NCI-H69 (cell line): Measurements from ENCODE around the gene ABHD16B.

ENCODE experiments used
- DNase-seq: peaks from one replicate; lab custom pipeline; 2025; lab: John Stamatoyannopoulos, UW

The ABHD16B gene

GRCh38 chr20:63895952-63896263, 34.6 kb downstream of the ABHD16B start:
- DNase-seq = peak; percentile 7

DNA sequence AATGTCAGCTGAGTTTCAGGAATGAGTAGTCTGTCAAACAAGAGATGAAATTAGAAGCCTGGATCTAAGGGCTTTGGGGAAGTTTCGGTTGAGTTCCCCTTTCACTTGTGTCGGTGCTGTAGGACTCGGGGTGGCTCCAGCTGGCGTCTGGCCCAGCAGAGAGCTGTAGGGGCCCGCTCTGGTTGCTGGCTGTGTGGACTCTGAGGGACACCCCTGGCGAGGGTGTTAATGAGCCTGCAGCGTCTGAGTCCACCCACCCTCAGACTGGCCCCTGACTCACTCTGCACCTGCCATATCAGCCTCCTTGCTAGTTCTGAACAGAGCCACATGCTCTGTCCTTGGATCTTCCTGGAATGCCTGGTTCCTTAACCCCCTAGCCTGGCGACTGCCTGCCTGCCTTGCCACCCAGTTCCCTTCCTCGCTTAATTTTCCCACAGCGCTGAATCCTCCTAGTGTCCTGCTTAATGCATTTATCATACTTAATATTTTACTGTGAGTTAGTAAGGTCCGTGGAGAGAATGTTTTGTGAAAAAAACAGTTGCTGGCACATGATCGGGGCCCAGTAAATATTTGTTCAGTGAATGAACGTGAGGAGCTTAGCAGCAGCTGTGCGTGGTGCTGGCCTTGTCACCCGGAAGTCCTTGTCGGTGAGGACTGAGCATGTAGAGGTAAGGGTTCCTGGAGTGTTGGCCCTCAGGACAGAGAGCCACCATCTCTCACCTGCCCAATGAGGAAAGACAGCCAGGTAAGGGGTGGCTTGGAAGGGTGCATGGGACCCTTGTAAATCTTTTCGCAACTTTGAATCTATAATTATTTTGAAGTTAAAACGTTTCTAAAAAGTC, 35.2 kb downstream of the ABHD16B start:
- peak; percentile 67 for DNase-seq

GRCh38 chr20:63897978-63898561, 36.8 kb downstream of the ABHD16B start:
- no peak for DNase-seq

- no peak for DNase-seq
Observed at GRCh38 chr20:63898882-63899558, 37.7 kb downstream of the ABHD16B start.

GRCh38 chr20:63900413-63900812, 39.1 kb downstream of the ABHD16B start:
- DNase-seq = no peak

DNA sequence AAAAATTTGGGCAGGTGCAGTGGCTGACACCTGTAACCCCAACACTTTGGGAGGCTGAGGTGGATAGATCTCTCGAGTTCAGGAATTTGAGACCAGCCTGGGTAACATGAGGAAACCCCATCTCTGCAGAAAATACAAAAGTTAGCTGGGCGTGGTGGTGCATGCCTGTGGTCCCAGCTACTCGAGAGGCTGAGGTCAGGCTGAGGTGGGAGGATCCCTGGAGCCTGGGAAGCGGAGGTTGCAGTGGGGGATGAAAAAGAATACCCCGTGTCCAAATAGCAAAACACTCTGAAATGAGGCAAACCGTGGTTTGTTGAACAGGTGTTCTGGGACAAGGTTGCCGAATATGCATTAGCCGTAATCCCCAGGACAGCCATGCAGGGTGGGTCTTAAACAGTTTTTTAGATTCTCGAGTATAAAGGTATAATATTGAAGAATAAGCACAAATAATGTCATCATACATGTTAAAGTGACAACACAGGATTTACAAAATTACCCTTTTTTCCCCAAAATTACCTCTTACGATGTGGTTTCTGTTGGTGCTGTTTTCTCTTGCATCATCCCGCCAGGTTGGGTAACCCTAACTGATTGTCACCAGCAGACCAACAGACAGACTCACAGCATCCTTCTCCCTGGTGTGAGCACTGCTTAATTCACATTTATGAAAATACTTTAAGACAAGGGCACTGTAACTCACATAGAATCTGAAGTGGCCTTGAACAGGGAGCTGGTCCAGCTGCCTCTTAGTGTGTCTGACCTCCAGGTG, 42.7 kb downstream of the ABHD16B start:
- no peak for DNase-seq

DNA sequence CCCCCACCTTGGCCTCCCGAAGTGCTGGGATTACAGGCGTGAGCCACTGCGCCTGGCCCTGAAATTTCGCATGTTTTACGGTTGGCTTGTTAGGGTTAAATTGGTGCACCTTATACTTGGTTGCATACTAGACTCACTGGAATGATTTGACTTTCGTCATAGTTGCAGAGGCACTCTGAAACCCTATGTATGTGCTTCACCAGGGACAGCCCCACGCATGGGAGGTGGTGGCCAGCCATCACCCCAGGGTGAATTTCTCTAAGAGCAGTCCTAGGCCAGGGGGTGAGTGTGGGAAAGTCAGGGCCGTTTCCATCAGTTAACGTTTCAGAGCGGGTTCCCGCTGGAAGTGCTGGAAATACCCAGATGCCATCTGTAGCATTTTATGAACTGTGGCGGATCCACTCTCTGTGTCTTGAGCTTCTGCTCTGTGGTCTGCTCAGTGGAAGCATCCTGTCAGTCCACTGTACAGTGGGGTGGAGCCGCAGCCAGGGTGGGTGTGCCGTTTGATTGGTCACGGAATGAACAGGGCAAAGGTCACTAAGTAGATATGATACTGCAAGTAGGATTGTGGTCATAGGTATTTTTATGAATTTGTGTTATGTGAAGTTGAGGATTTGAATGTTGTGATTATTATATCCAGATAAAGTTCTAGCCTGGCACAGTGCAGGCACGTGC, 46.8 kb downstream of the ABHD16B start:
- DNase-seq = no peak

DNA sequence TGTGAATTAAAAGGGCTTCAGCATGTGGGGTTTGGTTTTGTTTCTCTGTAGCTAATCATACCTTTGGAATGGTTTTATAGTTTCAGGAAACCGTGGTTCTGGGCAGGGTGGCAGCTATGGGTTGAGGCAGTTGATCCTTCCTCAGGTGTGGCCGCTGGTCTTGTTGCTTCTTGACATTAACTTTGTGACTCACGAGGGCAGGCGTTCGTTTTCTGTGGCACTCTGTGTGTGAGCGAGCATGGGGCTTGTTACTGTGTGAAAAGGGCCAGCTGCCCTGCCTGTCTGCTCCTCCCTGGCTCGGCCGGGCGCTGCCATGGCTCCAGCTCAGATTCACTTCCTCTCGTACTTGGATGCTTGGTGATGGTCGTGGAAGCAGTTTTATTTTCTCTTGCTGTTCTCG, 49.9 kb downstream of the ABHD16B start:
- DNase-seq = no peak
